GM13977 (cell line): Measurements from ENCODE around the gene NHSL2.
A peak's percentile ranks its signal among the peaks of the same experiment; 100 is the strongest.

ENCODE experiments used
- DNase-seq: peaks from one replicate; pipeline ENCODE4 v3.0.0; 2012; ENCODE audit warnings: low spot score
- CTCF ChIP-seq: IDR thresholded peaks from 2 replicates; pipeline ENCODE4 v1.5.1; 2012; ENCODE audit warnings: mild to moderate bottlenecking, control low read depth; ENCODE audit not compliant: insufficient read depth; ENCODE audit errors: extremely low read depth, missing control alignments
- in situ Hi-C: fragments of 300-500 bp; cut with MboI; formaldehyde crosslinking; loops from one replicate; pipeline ENCODE4 v1.12.0; 2022; ENCODE audit warnings: low sequenced_read_pairs, low pct_unique_long_range_greater_than_20kb, mixed read lengths, inconsistent platforms; ENCODE audit not compliant: unreplicated experiment

The NHSL2 gene

GRCh38 chrX:72018277-72019112, 107.8 kb downstream of the NHSL2 start:
- DNase-seq, result peak; percentile 83
- in situ Hi-C loops, result no loop called here
- TF ChIP-seq CTCF, result peak; percentile 70

- in situ Hi-C loops, result no loop called here
- no peak for TF ChIP-seq CTCF
- no peak for DNase-seq
Observed at GRCh38 chrX:72019487-72019886, 108.8 kb downstream of the NHSL2 start.

GRCh38 chrX:72020204-72020603, 109.6 kb downstream of the NHSL2 start:
- TF ChIP-seq CTCF, result no peak
- no peak for DNase-seq
- in situ Hi-C loops, result loop anchor here (10.0 kb wide), 1 partner anchor 105 kb away; no protein-coding TSS in a partner anchor

- in situ Hi-C loops, result loop anchor here (10.0 kb wide), 1 partner anchor 104 kb away; no protein-coding TSS in a partner anchor
- no peak for DNase-seq
- no peak for TF ChIP-seq CTCF
Observed at GRCh38 chrX:72020788-72021187, 110.1 kb downstream of the NHSL2 start.

GRCh38 chrX:72021975-72022374, 111.3 kb downstream of the NHSL2 start:
- peak; percentile 39 for DNase-seq
- peak; percentile 52 for TF ChIP-seq CTCF

GRCh38 chrX:72023071-72023470, 112.4 kb downstream of the NHSL2 start:
- DNase-seq, result no peak
- in situ Hi-C loops, result loop anchor here (10.0 kb wide), 1 partner anchor 102 kb away; no protein-coding TSS in a partner anchor
- TF ChIP-seq CTCF, result no peak

More at GRCh38 chrX:72021975-72022374, 111.3 kb downstream of the NHSL2 start:
- in situ Hi-C loops, result loop anchor here (10.0 kb wide), 1 partner anchor 103 kb away; no protein-coding TSS in a partner anchor
